Kidney tubule cell (primary cell): ENCODE results near the gene IKZF4.

Experiments used
- DNase-seq: peaks from one replicate; pipeline ENCODE4 v3.0.0-alpha.2; 2018; ENCODE audit warnings: low spot score

The IKZF4 gene

DNA sequence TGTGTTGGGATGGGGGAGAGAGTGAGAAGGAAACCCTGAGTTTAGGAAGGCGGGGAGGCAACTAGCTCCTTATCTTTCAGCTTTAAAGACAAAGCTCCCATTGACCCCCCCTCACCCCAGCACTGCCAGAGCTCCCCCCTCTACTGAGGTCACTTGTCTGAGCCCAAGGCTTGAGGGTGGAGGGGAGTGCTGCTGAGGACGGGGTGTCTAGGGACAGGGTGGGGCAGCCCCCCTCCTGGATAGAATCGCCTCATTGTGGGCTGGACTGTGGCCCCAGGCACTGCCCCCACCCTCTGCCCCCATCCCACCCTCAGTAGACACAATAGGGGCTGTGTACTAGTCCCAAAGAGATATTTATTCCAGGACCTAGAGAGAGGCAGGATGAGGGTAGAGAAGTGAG, 62.1 kb downstream of the IKZF4 start:
- DNase-seq: no peak

DNA sequence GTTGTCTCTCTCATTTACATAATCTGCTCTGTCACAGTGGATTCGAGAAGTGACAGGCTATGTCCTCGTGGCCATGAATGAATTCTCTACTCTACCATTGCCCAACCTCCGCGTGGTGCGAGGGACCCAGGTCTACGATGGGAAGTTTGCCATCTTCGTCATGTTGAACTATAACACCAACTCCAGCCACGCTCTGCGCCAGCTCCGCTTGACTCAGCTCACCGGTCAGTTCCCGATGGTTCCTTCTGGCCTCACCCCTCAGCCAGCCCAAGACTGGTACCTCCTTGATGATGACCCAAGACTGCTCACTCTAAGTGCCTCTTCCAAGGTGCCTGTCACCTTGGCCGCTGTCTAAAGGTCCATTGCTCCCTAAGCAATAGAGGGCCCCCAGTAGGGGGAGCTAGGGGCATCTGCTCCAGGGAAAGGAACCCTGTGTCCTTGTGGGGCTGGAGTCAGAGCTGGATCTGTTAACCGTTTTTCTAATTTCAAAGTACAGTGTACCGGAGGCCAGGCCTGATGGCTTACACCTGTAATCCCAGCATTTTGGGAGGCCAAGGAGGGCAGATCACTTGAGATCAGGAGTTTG, 64.2 kb downstream of the IKZF4 start:
- DNase-seq: no peak

DNA sequence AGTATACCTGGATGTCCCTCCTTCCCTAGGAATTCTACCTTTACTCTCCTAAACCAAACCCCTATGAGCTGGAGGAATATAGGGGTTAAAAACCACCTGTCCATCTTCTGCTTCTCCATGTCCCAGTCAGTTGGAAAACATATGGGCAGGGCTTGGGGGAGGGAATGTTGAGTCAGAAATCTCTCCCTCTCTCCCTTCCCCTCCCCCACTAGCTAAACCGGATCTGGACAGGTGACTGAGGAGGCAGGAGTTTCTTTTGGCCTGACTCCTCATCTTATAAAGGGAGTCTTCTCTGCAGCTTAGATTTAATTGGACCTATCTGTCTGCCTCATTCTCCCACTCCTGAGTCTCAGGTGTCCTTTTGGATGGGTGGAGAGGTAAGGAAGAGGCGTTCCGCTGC, 65.3 kb downstream of the IKZF4 start:
- DNase-seq: peak; percentile 51

DNA sequence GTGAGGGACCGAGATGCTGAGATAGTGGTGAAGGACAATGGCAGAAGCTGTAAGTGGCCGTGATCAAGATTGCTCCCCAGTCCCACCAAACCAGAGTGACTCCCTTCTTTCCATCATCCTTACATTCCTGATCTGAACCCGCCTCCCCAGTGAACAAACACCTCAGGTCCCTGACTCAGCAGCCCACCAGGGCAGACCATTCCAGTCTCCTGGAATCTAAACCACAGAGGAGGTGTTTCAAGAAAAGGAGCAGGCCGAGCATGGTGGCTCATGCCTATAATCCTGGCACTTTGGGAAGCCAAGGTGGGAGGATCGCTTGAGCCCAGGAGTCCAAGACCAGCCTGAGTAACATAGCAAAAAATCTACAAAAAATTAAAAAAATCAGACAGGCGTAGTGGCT, 65.8 kb downstream of the IKZF4 start:
- DNase-seq: no peak

DNA sequence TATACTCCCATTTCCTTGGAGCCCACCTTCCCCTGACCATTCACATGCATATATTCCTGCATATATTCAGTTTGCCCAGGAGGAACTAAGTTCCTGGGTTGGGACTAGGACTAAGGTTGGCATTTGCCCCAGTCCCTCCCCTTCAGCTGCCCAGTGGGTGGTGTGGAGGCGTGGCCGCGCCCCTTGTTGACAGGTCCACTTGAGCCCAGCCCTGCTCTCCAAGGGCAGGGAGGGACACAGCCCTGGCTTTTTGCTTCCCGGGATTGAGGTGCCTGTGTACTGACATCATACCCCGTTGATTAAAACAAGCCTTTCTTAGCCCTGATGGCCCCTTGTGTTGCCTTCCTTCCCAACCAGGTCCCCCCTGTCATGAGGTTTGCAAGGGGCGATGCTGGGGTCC, 66.4 kb downstream of the IKZF4 start:
- DNase-seq: no peak
